ENCODE data around the gene MINDY4B. TPM values are rescaled to one million over a fixed set of nuclear protein-coding genes. Genes with fewer than 3 reads are reported as not detected.

MINDY4B gene
- total and polyA plus RNA-seq, 4 donors = not detected

DNA sequence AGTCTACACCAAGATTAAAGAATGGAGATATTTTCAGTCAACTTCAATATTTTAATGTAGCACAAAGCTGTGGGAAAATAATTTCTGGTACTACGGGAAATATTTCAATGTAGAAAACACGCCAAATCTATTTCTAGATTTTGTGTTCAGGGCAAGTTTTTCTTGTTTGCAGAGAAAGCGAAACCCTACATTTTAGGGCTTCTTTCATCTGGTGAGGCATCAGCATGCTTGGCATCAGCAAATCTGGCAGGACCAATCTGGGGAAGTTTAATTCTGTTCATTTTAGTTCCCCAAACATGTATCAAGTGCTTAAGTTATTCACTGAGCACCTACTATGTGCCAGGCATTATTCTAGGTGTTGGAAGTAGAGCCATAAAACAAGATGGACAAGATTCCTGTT lies 37.0 kb upstream of the MINDY4B start:
- Histone ChIP-seq H3K36me3 (ENCODE audit: control insufficient read depth in 4 of 4, insufficient read depth in 3 of 4, low read depth in 1 of 4, low read length in 3 of 4) (no peaks in the 10 kb centered on the region), H3K9ac (ENCODE audit: low read depth in 1 of 2, low read length in 2 of 2) (no peak overlapping the region), H3K27me3 (ENCODE audit: control insufficient read depth in 4 of 4, insufficient read depth in 4 of 4, low read length in 3 of 4) (no peaks in the 10 kb centered on the region), H3K9me3 (ENCODE audit: control insufficient read depth in 4 of 4, low read length in 3 of 4) (no peaks in the 10 kb centered on the region), H3K4me3 (ENCODE audit: low read depth in 1 of 3, low read length in 3 of 3) (no peak overlapping the region), H3K27ac (ENCODE audit: low read depth in 1 of 2, low read length in 2 of 2) (no peak overlapping the region), H3K4me1 (ENCODE audit: control insufficient read depth in 4 of 4, insufficient read depth in 4 of 4, low read length in 3 of 4) (no peaks in the 10 kb centered on the region)
- no peak for DNase-seq (ENCODE audit: low spot score)
- TF ChIP-seq HNF4G (IDR thresholded peaks at IDR 0.05) (no peak), FOXA2 (IDR thresholded peaks at IDR 0.05) (no peak), YY1 (IDR thresholded peaks at IDR 0.05) (no peak), FOXA1 (IDR thresholded peaks at IDR 0.05) (no peak), RXRA (IDR thresholded peaks at IDR 0.05) (no peak), SP1 (IDR thresholded peaks at IDR 0.05) (no peak)
- TF ChIP-seq, protein P1, sequence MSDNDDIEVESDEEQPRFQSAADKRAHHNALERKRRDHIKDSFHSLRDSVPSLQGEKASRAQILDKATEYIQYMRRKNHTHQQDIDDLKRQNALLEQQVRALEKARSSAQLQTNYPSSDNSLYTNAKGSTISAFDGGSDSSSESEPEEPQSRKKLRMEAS (IDR thresholded peaks at IDR 0.05) = no peak
- TF ChIP-seq, protein P2, sequence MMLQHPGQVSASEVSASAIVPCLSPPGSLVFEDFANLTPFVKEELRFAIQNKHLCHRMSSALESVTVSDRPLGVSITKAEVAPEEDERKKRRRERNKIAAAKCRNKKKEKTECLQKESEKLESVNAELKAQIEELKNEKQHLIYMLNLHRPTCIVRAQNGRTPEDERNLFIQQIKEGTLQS (IDR thresholded peaks at IDR 0.05) = no peak
- WGBS = 90% methylated on average over 3 of the region's 3 CpGs

DNA sequence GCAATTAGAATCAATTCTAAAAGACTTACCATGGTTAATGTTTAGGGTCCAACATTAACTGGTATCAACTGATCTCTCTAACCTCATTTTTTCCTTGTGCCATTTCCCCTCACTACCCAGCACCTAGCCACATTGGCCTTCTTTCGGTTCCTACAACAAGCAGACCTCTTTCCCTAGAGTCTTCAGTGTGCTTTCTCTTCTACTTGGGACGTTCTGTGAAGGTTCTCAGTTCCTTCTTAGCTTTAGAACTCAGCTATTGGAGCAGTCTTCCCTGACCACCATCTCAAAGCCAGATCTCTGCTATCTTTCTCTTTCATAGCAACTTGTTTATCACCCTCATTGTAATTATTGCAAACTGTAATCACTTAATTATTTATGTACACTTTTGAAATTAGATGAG lies 31.5 kb upstream of the MINDY4B start:
- Histone ChIP-seq H3K4me3 (ENCODE audit: low read depth in 1 of 3, low read length in 3 of 3) (no peak overlapping the region), H3K27me3 (ENCODE audit: control insufficient read depth in 4 of 4, insufficient read depth in 4 of 4, low read length in 3 of 4) (no peaks in the 10 kb centered on the region), H3K4me1 (ENCODE audit: control insufficient read depth in 4 of 4, insufficient read depth in 4 of 4, low read length in 3 of 4) (no peaks in the 10 kb centered on the region), H3K27ac (ENCODE audit: low read depth in 1 of 2, low read length in 2 of 2) (no peak overlapping the region), H3K9me3 (ENCODE audit: control insufficient read depth in 4 of 4, low read length in 3 of 4) (no peaks in the 10 kb centered on the region), H3K36me3 (ENCODE audit: control insufficient read depth in 4 of 4, insufficient read depth in 3 of 4, low read depth in 1 of 4, low read length in 3 of 4) (no peaks in the 10 kb centered on the region), H3K9ac (ENCODE audit: low read depth in 1 of 2, low read length in 2 of 2) (no peak overlapping the region)
- TF ChIP-seq, protein P1 (IDR thresholded peaks at IDR 0.05) = no peak
- TF ChIP-seq FOXA2 (IDR thresholded peaks at IDR 0.05) = no peak
- TF ChIP-seq GABPA (IDR thresholded peaks at IDR 0.05 in 1 of 2, conservative IDR thresholded peaks at IDR 0.05 in 1 of 2) = no peak
- no peak for TF ChIP-seq YY1 (IDR thresholded peaks at IDR 0.05)
- TF ChIP-seq, protein P3, sequence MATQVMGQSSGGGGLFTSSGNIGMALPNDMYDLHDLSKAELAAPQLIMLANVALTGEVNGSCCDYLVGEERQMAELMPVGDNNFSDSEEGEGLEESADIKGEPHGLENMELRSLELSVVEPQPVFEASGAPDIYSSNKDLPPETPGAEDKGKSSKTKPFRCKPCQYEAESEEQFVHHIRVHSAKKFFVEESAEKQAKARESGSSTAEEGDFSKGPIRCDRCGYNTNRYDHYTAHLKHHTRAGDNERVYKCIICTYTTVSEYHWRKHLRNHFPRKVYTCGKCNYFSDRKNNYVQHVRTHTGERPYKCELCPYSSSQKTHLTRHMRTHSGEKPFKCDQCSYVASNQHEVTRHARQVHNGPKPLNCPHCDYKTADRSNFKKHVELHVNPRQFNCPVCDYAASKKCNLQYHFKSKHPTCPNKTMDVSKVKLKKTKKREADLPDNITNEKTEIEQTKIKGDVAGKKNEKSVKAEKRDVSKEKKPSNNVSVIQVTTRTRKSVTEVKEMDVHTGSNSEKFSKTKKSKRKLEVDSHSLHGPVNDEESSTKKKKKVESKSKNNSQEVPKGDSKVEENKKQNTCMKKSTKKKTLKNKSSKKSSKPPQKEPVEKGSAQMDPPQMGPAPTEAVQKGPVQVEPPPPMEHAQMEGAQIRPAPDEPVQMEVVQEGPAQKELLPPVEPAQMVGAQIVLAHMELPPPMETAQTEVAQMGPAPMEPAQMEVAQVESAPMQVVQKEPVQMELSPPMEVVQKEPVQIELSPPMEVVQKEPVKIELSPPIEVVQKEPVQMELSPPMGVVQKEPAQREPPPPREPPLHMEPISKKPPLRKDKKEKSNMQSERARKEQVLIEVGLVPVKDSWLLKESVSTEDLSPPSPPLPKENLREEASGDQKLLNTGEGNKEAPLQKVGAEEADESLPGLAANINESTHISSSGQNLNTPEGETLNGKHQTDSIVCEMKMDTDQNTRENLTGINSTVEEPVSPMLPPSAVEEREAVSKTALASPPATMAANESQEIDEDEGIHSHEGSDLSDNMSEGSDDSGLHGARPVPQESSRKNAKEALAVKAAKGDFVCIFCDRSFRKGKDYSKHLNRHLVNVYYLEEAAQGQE (IDR thresholded peaks at IDR 0.05) = no peak
- TF ChIP-seq FOXA1 (IDR thresholded peaks at IDR 0.05) = no peak
- TF ChIP-seq, protein P4, sequence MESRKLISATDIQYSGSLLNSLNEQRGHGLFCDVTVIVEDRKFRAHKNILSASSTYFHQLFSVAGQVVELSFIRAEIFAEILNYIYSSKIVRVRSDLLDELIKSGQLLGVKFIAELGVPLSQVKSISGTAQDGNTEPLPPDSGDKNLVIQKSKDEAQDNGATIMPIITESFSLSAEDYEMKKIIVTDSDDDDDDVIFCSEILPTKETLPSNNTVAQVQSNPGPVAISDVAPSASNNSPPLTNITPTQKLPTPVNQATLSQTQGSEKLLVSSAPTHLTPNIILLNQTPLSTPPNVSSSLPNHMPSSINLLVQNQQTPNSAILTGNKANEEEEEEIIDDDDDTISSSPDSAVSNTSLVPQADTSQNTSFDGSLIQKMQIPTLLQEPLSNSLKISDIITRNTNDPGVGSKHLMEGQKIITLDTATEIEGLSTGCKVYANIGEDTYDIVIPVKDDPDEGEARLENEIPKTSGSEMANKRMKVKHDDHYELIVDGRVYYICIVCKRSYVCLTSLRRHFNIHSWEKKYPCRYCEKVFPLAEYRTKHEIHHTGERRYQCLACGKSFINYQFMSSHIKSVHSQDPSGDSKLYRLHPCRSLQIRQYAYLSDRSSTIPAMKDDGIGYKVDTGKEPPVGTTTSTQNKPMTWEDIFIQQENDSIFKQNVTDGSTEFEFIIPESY (IDR thresholded peaks at IDR 0.05) = no peak
- WGBS = 57% methylated on average over 2 of the region's 2 CpGs
- DNase-seq (ENCODE audit: low spot score) = no peak

DNA sequence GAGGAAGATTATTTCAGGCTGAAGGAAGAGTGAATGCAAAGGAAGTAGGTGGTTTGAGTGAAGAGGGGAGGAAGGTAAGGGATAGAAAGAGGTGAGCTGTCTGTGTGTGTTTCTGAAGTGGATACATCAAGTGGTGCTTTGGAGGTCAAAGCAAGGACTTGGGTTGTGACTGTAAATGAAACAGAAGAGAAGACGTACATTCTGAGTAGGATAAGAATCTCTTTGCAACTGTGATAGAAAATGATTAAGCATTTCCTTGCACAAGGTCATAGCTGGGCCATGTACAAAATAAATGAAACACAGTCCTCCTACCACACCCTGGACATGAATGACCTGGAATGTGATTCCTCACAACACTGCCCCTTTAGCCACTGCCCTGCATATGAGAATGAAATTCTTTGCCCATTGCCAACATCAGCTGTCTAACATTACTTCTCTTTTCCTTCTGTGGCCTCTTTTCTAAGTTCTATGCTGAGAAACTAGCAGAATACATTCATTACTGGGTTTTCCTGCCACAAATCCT lies 28.3 kb upstream of the MINDY4B start:
- Histone ChIP-seq H3K4me3 (ENCODE audit: low read depth in 1 of 3, low read length in 3 of 3) (no peak overlapping the region), H3K9ac (ENCODE audit: low read depth in 1 of 2, low read length in 2 of 2) (no peak overlapping the region), H3K36me3 (ENCODE audit: control insufficient read depth in 4 of 4, insufficient read depth in 3 of 4, low read depth in 1 of 4, low read length in 3 of 4) (no peaks in the 10 kb centered on the region), H3K9me3 (ENCODE audit: control insufficient read depth in 4 of 4, low read length in 3 of 4) (no peaks in the 10 kb centered on the region), H3K4me1 (ENCODE audit: control insufficient read depth in 4 of 4, insufficient read depth in 4 of 4, low read length in 3 of 4) (no peaks in the 10 kb centered on the region), H3K27ac (ENCODE audit: low read depth in 1 of 2, low read length in 2 of 2) (no peak overlapping the region), H3K27me3 (ENCODE audit: control insufficient read depth in 4 of 4, insufficient read depth in 4 of 4, low read length in 3 of 4) (no peaks in the 10 kb centered on the region)
- DNase-seq (ENCODE audit: low spot score) = no peak
- WGBS = 42% methylated on average over 1 of the region's 1 CpG
- TF ChIP-seq, protein P3 (IDR thresholded peaks at IDR 0.05) = no peak
- TF ChIP-seq, protein P4 (IDR thresholded peaks at IDR 0.05) = no peak
- TF ChIP-seq RXRA (IDR thresholded peaks at IDR 0.05) (no peak), JUND (IDR thresholded peaks at IDR 0.05) (no peak), HNF4G (IDR thresholded peaks at IDR 0.05) (no peak), RAD21 (IDR thresholded peaks at IDR 0.05) (no peak)
